HG03108 (cell line): ENCODE data around the gene PSG1.
"Not testable (repeated sequence)": the region's sequence is repeated elsewhere in the genome, so short reads cannot be mapped to it uniquely, and the experiment has no call there.

Experiments
- ATAC-seq: cut with Tn5 transposase; IDR thresholded peaks from one replicate; pipeline ENCODE4 v1.9.1; 2021; ENCODE audit warnings: moderate library complexity; ENCODE audit not compliant: unreplicated experiment

PSG1 gene

DNA sequence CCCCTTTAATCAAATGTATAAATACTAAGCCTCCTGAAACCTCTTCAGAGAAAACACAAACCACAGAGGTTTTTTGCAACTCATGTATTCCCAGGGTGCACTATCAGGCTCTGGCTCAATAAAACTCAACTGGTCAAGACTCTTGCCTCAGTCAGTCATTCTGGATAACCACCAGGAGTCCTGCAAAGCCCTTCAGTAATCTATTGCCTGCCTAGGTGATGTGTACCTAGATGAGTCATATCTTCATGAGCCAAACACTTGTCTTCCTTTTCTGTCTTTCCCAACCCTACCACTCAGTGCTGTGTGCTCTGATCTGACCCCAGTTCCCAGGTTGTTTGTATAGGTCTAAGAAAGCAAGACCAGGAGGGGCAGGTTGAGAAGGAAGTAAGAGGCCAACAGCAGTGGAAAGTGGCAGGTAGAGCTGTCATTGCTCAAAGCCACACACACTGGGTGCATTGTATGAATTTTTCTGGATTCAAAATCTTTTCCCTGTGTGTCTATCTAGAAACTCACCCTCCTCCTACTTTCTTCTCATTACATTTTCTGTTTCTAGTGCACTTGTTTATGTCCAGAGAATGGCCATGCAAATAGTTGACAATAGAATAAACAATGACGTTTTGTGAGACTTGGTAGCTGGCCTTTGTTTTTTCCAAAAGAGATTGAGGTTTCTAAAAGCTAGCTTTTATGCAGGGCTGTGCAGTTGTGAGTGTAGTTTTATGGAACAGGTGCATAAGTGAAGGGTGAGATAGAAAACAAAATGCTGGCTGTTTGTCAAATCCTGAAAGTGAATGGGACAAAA, 48.1 kb downstream of the PSG1 start:
- ATAC-seq: no peak

DNA sequence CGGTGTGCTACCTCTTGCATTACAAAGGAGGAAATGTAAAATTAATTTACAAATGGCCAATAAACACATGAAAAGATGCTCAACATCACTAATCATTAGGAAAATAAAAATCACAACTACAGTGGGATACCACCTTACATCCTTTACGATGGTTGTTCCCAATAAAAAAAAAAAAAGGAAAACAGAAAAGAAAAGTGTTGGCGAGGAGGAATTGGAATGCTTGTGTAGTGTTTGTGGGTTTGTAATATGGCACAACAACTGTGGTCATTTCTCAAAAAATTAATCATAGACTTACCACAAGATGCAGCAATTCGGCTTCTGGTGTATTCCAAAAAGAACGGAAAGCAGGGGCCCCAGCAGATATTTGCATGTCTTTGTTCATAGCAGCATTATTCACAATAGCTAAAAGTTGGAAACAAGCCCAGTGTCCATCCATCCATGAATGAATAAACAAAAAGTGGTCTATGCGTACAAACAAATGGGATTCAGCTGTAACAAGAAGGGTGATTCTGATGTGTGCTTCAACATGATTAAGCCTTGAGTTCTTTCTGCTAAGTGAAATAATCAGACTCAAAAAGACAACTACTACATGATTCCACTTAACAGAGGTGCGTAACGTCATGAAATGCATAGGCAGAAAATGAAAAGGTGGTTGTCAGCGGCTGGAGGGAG, 58.1 kb downstream of the PSG1 start:
- not testable (repeated sequence) for ATAC-seq

DNA sequence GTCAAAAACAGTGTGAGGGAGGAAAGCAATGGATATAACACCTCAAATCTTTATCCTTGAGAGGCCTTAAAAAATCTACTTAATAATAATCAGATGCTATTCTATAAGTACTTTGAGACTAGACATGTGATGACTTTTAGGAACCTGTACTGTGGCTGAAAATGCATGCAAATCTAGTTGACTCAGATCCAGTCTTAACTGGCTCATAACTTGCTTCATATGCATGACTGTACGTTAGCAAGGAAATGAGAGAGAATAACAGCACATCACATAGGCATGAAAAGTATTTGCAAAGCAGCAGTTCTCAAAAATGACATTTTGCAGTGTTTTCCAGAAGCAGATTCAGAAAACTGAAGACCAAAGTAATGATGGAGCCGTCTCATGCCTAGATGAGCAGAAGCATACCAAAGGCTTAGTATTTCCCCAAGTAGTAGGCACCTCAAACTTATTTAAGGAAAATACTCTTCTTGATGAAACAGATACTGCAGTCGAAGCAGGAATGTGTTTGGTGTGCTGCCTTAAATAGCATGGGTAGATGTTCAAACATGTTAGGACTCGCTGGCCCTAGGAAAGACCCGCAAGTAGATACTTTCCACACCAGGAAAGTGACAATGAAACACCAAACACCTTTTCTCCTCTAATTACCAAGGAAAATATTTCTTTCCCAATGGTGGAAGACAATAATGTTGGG, 59.4 kb downstream of the PSG1 start:
- ATAC-seq: not testable (repeated sequence)

DNA sequence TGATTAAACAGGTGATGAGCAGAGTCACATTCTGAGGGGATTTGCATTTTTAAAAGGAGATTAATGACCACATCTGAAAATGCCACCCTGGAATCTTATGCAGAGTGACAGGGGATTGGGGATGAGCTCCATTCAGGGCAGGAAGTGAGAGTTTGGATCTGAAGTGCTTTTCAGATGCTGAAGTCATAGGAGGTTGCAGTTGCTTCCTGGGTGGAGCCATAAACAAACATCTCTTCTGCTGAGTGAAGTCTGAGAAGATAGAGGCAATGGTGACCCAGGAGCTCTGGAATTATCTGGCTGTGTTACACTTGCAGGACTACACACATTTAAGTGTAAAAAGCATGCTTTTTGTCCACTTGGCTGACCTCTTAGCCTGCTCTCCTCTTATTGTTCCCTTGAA, 62.6 kb downstream of the PSG1 start:
- no peak for ATAC-seq
